ENCODE measurements around the gene LOXL1. TPM values are rescaled to one million over a fixed set of nuclear protein-coding genes. Genes with fewer than 3 reads are reported as not detected.

Gene LOXL1
- total and polyA plus RNA-seq, 2 donors (not counting 1 experiment from before 2014, with no cell fraction given) = 0.21 to 0.49 TPM

DNA sequence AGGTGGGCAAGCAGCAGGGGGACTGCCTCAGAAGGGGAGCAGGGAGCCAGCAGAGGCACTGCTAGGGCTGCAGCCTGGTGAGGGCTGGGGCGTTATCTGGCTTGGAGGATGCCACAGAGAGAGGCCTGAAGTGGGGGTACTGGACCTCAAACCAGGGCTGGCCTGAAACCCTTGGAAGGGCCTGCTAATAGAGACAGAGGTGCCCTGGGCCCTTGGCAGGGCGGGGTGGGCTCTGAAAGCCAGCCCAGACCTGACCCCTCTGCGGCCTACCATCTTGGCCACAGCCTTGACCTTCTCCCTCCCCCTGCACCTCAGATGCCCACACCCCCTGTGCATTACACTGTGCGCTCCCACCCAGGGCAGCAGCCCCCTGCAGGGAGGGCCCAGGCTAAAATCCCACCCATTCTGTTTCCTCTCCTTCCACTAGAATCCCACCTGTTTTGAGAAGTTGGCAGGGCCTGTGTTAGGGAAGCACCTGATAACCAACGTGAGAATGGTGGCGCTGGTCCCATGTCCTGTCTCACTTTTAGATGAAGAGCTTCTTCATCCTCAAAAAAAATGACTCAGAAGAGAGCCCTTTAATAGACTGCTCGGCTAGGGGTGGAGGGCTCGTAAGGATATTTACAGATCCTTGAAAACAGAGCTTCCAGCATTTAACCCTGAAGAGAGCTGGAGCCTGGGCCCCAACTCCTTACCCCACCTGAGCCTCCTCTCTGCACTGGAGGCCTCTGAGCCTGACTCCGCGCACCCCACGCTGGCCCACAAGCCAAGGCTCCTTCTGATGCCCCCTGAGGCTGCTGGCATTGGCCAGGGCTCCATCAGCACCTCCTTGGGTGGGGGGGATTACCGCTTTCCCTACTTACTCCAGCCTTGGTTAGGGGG, 29.8 kb downstream of the LOXL1 start:
- Histone ChIP-seq H3K4me3 (ENCODE audit: control extremely low read depth in 1 of 5, extremely low read depth in 1 of 5, insufficient read depth in 1 of 5, low read depth in 2 of 5, low read length in 4 of 5) (no peak overlapping the region), H3K27me3 (replicated peaks in 1 of 4; ENCODE audit: control extremely low read depth in 1 of 4, control insufficient read depth in 3 of 4, insufficient read depth in 4 of 4, low read length in 3 of 4) (peaks cover 0 to 10% (median 0%) of the 10 kb centered on the region in 4 experiments), H3K9me3 (ENCODE audit: control extremely low read depth in 1 of 3, control insufficient read depth in 2 of 3, insufficient read depth in 1 of 3, low read length in 2 of 3) (no peaks in the 10 kb centered on the region), H3K27ac (ENCODE audit: low read length in 2 of 2) (no peak overlapping the region), H3K79me2 (ENCODE audit: control insufficient read depth, insufficient read depth, low read length) (no peaks in the 10 kb centered on the region), H4K20me1 (ENCODE audit: control insufficient read depth, insufficient read depth, low read length, poor library complexity, severe bottlenecking) (no peaks in the 10 kb centered on the region), H2AFZ (ENCODE audit: insufficient read depth, low read depth, low read length, poor library complexity, severe bottlenecking) (no peak overlapping the region), H3K4me2 (replicated peaks; ENCODE audit: low read depth, low read length, poor library complexity, severe bottlenecking) (no peak overlapping the region), H3K36me3 (replicated peaks in 1 of 2; ENCODE audit: control extremely low read depth in 1 of 2, control insufficient read depth in 1 of 2, extremely low read depth in 1 of 2, insufficient read depth in 2 of 2, low read length in 1 of 2) (no peaks in the 10 kb centered on the region), H3K4me1 (ENCODE audit: control insufficient read depth in 2 of 2, insufficient read depth in 2 of 2, low read length in 2 of 2) (peaks cover 15 to 16% of the 10 kb centered on the region in 2 donors), H3K9ac (ENCODE audit: low read length) (no peak overlapping the region)
- ChIA-PET CTCF (no interaction called here), POLR2A (no interaction called here)
- ATAC-seq (ENCODE audit: low read depth) = no peak
- TF ChIP-seq, protein P1, sequence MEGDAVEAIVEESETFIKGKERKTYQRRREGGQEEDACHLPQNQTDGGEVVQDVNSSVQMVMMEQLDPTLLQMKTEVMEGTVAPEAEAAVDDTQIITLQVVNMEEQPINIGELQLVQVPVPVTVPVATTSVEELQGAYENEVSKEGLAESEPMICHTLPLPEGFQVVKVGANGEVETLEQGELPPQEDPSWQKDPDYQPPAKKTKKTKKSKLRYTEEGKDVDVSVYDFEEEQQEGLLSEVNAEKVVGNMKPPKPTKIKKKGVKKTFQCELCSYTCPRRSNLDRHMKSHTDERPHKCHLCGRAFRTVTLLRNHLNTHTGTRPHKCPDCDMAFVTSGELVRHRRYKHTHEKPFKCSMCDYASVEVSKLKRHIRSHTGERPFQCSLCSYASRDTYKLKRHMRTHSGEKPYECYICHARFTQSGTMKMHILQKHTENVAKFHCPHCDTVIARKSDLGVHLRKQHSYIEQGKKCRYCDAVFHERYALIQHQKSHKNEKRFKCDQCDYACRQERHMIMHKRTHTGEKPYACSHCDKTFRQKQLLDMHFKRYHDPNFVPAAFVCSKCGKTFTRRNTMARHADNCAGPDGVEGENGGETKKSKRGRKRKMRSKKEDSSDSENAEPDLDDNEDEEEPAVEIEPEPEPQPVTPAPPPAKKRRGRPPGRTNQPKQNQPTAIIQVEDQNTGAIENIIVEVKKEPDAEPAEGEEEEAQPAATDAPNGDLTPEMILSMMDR (IDR thresholded peaks at IDR 0.05) = no peak
- no peak for TF ChIP-seq EZH2 (IDR thresholded peaks at IDR 0.05; ENCODE audit: borderline replicate concordance, insufficient read depth, low read depth, low read length, poor library complexity, severe bottlenecking)
- Mint-ChIP-seq H3K27ac (no peak overlapping the region), H3K27me3 (peaks cover 12% of the 10 kb centered on the region), H3K4me3 (no peak overlapping the region), H3K9me3 (ENCODE audit: insufficient read depth) (no peaks in the 10 kb centered on the region), H3K4me1 (peaks cover 12% of the 10 kb centered on the region)
- 91% methylated on average over 8 of the region's 12 CpGs for WGBS (ENCODE audit: insufficient coverage)
- intact Hi-C loops (cut with micrococcal nuclease) = no loop called here
- no peak for DNase-seq

DNA sequence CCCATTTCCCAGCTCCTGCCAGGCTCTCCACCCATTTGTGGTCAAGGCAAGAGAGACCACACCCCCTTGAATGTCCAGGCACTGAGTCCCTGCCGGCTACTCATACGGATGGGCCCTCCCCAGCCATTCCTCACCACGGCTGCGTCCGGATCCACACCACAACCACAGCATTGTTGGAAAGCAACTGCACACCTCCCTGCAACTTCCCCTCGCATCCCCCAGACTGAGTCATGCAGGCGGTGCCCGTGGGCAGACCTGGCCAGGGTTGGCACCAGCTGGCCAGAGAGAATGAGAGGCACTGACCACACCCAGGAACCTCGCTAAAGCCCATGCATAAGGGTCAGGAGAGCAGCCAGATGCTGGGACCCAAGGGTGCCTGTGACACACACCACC, 30.5 kb downstream of the LOXL1 start:
- ChIA-PET POLR2A (no interaction called here), CTCF (interaction anchor here (1.0 kb wide), 1 partner anchor 9 kb away, joined by 4 read pairs; no protein-coding TSS in a partner anchor)
- Histone ChIP-seq H3K9ac (ENCODE audit: low read length) (no peak overlapping the region), H3K79me2 (ENCODE audit: control insufficient read depth, insufficient read depth, low read length) (no peaks in the 10 kb centered on the region), H2AFZ (ENCODE audit: insufficient read depth, low read depth, low read length, poor library complexity, severe bottlenecking) (no peak overlapping the region), H3K4me1 (ENCODE audit: control insufficient read depth in 2 of 2, insufficient read depth in 2 of 2, low read length in 2 of 2) (peaks cover 12% of the 10 kb centered on the region in 2 donors), H3K4me2 (replicated peaks; ENCODE audit: low read depth, low read length, poor library complexity, severe bottlenecking) (no peak overlapping the region), H4K20me1 (ENCODE audit: control insufficient read depth, insufficient read depth, low read length, poor library complexity, severe bottlenecking) (no peaks in the 10 kb centered on the region), H3K4me3 (ENCODE audit: control extremely low read depth in 1 of 5, extremely low read depth in 1 of 5, insufficient read depth in 1 of 5, low read depth in 2 of 5, low read length in 4 of 5) (no peak overlapping the region), H3K9me3 (ENCODE audit: control extremely low read depth in 1 of 3, control insufficient read depth in 2 of 3, insufficient read depth in 1 of 3, low read length in 2 of 3) (no peaks in the 10 kb centered on the region), H3K36me3 (replicated peaks in 1 of 2; ENCODE audit: control extremely low read depth in 1 of 2, control insufficient read depth in 1 of 2, extremely low read depth in 1 of 2, insufficient read depth in 2 of 2, low read length in 1 of 2) (no peaks in the 10 kb centered on the region), H3K27me3 (replicated peaks in 1 of 4; ENCODE audit: control extremely low read depth in 1 of 4, control insufficient read depth in 3 of 4, insufficient read depth in 4 of 4, low read length in 3 of 4) (peaks cover 0 to 10% (median 0%) of the 10 kb centered on the region in 4 experiments), H3K27ac (ENCODE audit: low read length in 2 of 2) (no peak overlapping the region)
- Mint-ChIP-seq H3K4me3 (no peak overlapping the region), H3K27me3 (peaks cover 9% of the 10 kb centered on the region), H3K27ac (no peak overlapping the region), H3K9me3 (ENCODE audit: insufficient read depth) (no peaks in the 10 kb centered on the region), H3K4me1 (peaks cover 10% of the 10 kb centered on the region)
- WGBS (ENCODE audit: insufficient coverage) = 17% methylated on average over 9 of the region's 9 CpGs
- no peak for TF ChIP-seq EZH2 (IDR thresholded peaks at IDR 0.05; ENCODE audit: borderline replicate concordance, insufficient read depth, low read depth, low read length, poor library complexity, severe bottlenecking)
- TF ChIP-seq, protein P1 (IDR thresholded peaks at IDR 0.05) = no peak
- ATAC-seq (ENCODE audit: low read depth) (no peak), DNase-seq (no peak)
- intact Hi-C loops (cut with micrococcal nuclease) = no loop called here

Measured in B cell (primary cell).